ENCODE results near the gene RGS19. TPM values are rescaled to one million over a fixed set of nuclear protein-coding genes. Genes with fewer than 3 reads are reported as not detected.
"Not testable (repeated sequence)": the region's sequence is repeated elsewhere in the genome, so short reads cannot be mapped to it uniquely, and the experiment has no call there.

Gene RGS19
- total RNA-seq, 4 donors from 2014 or later: 12.9 to 35.7 (median 20.1) TPM

DNA sequence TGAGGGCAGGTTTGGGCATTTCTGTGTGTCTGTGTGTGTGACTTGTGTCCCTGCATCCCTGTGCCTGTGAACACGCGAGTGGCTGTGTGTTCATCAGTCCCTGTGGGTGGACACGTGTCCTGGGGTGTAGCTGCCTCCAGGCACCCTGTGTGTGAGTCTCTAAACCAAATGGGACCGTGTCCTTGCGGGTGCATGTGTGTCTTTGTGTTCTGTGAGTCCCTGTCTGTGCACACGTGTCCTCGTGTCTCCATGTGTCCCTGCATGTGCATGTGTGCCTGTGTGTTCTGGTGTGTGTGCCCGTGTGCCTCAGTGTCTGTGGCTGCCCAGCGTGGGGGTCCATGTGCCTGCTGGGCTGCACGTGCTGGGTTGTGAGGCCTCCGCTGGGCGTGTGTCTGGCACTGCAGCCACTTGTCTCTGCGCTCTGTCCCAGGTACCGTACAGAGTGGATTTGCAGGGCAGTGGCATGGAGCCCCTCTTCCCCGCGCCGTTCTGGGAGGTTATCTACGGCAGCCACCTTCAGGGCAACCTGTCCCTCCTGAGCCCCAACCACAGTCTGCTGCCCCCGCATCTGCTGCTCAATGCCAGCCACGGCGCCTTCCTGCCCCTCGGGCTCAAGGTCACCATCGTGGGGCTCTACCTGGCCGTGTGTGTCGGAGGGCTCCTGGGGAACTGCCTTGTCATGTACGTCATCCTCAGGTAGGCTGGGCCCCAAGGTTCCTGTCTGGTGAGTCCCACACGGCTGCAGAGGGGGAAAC, 13.1 kb upstream of the RGS19 start:
- TF ChIP-seq, protein P1, sequence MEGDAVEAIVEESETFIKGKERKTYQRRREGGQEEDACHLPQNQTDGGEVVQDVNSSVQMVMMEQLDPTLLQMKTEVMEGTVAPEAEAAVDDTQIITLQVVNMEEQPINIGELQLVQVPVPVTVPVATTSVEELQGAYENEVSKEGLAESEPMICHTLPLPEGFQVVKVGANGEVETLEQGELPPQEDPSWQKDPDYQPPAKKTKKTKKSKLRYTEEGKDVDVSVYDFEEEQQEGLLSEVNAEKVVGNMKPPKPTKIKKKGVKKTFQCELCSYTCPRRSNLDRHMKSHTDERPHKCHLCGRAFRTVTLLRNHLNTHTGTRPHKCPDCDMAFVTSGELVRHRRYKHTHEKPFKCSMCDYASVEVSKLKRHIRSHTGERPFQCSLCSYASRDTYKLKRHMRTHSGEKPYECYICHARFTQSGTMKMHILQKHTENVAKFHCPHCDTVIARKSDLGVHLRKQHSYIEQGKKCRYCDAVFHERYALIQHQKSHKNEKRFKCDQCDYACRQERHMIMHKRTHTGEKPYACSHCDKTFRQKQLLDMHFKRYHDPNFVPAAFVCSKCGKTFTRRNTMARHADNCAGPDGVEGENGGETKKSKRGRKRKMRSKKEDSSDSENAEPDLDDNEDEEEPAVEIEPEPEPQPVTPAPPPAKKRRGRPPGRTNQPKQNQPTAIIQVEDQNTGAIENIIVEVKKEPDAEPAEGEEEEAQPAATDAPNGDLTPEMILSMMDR (IDR thresholded peaks at IDR 0.05): no peak
- TF ChIP-seq POLR2A (IDR thresholded peaks at IDR 0.05) (no peak), EP300 (IDR thresholded peaks at IDR 0.05) (no peak)
- H3K27me3 ChIP-seq: peaks cover 0 to 4% of the 10 kb centered on the region in 2 donors
- 57 to 64% methylated on average over 23 to 27 of the region's 27 CpGs for WGBS, 2 donors

DNA sequence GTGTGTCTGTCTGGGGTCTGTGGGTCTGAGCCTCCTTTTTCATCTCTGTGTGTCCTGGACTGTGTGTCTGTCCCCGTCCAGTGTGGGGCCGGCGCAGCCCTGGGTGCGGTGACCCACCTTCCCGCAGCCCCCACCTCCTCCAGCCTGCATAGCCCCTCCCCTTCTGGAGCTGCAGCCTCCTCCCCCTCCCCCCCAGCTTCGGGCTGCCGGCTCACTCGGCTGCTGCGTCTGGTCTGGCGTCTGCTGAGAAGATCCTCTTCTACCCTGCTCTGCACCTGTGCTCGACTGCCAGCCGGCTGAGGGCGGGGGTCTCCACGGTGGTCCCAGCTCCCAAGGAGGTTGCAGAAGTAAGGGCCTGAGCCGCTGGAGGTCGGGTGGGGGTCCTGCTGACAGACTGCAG, 12.5 kb upstream of the RGS19 start:
- H3K27me3 ChIP-seq: peaks cover 0 to 6% of the 10 kb centered on the region in 2 donors

More for the DNA sequence above, 13.1 kb upstream of the RGS19 start:
- Histone ChIP-seq H3K4me3 (no peak overlapping the region), H3K36me3 (no peaks in the 10 kb centered on the region), H3K27ac (no peak overlapping the region), H3K9me3 (peaks cover 0 to 7% (median 0%) of the 10 kb centered on the region in 4 donors), H3K4me1 (no peaks in the 10 kb centered on the region)
- DNase-seq (ENCODE audit: low spot score in 2 of 2): no peak

DNA sequence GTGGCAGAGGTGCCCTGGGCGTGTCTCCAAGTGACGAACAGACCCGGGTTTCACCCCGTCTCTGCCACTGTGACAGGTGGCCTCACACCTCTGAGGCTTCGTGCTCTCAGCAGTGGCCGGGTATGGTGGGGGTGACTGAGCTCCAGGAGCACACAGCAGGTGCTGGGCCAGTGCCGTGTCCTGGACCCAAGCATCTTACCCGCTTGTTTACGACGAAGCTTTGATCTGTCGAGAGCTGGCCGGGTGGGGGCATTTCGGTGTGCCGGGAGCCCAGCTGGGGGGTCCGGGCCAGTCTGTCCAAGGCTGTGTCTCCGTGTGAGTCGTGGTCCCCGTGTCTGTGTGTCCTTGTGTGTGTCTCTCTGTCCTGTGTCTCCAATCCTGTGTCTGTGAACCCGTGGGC, 12.0 kb upstream of the RGS19 start:
- WGBS, 2 donors: 55 to 69% methylated on average over 10 to 15 of the region's 19 CpGs
- peaks cover 0 to 10% of the 10 kb centered on the region in 2 donors for H3K27me3 ChIP-seq
- H3K4me1 ChIP-seq: no peaks in the 10 kb centered on the region
- TF ChIP-seq POLR2A (IDR thresholded peaks at IDR 0.05): no peak
- TF ChIP-seq, protein P1 (IDR thresholded peaks at IDR 0.05): no peak
- no peak for TF ChIP-seq EP300 (IDR thresholded peaks at IDR 0.05)
- H3K36me3 ChIP-seq: no peaks in the 10 kb centered on the region
- DNase-seq (ENCODE audit: low spot score in 2 of 2): no peak
- H3K4me3 ChIP-seq: no peak overlapping the region
- H3K27ac ChIP-seq: no peak overlapping the region
- peaks cover 0 to 12% (median 0%) of the 10 kb centered on the region in 4 donors for H3K9me3 ChIP-seq

More for the DNA sequence above, 12.5 kb upstream of the RGS19 start:
- Histone ChIP-seq H3K9me3 (peaks cover 0 to 9% (median 0%) of the 10 kb centered on the region in 4 donors), H3K4me3 (no peak overlapping the region), H3K36me3 (no peaks in the 10 kb centered on the region), H3K27ac (no peak overlapping the region), H3K4me1 (no peaks in the 10 kb centered on the region)
- TF ChIP-seq EP300 (IDR thresholded peaks at IDR 0.05) (no peak), POLR2A (IDR thresholded peaks at IDR 0.05) (no peak)
- TF ChIP-seq, protein P1 (IDR thresholded peaks at IDR 0.05): no peak
- WGBS, 2 donors: 28 to 30% methylated on average over 16 of the region's 16 CpGs
- no peak for DNase-seq (ENCODE audit: low spot score in 2 of 2)

DNA sequence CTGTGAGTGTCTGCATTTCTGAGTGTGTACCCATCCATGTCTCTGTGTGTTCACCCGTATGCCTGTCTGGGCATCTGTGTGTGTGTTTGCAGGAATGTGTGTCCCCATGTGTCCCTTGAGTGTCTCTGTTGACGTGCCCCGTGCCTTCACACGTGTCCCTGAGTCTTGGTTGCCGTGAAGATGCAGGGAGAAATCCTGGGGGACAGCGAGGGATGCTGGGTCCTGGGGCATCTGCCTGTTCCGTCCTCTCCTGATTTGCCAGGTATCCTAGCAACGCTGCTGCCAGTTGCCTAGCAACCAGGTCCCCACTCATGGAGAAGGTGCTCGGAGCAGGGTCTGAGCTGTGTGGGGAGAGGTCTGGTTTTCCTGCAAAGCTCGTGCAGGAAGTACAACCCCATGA, 10.8 kb upstream of the RGS19 start:
- WGBS, 2 donors: 42 to 64% methylated on average over 10 of the region's 10 CpGs

DNA sequence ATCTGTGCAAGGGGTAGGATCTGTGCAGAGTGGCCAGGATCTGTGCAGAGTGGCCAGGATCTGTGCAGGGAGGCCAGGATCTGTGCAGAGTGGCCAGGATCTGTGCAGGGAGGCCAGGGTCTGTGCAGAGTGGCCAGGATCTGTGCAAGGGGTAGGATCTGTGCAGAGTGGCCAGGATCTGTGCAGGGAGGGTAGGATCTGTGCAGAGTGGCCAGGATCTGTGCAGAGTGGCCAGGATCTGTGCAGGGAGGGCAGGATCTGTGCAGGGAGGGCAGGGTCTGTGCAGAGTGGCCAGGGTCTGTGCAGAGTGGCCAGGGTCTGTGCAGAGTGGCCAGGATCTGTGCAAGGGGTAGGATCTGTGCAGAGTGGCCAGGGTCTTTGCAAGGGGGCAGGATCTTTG, 9.3 kb upstream of the RGS19 start:
- Histone ChIP-seq H3K4me1 (peaks cover 0 to 13% (median 3%) of the 10 kb centered on the region in 4 donors), H3K27me3 (peaks cover 0 to 32% of the 10 kb centered on the region in 2 donors), H3K9me3 (peaks cover 0 to 12% (median 0%) of the 10 kb centered on the region in 4 donors)
- H3K27ac ChIP-seq; DNase-seq (ENCODE audit: low spot score in 2 of 2); H3K36me3 ChIP-seq; H3K4me3 ChIP-seq: not testable (repeated sequence)

More for the DNA sequence above, 10.8 kb upstream of the RGS19 start:
- H3K4me3 ChIP-seq: no peak overlapping the region
- peaks cover 0 to 12% (median 0%) of the 10 kb centered on the region in 4 donors for H3K9me3 ChIP-seq
- DNase-seq (ENCODE audit: low spot score in 2 of 2): no peak
- TF ChIP-seq, protein P1 (IDR thresholded peaks at IDR 0.05): no peak
- TF ChIP-seq POLR2A (IDR thresholded peaks at IDR 0.05) (no peak), EP300 (IDR thresholded peaks at IDR 0.05) (no peak)
- H3K4me1 ChIP-seq: no peaks in the 10 kb centered on the region
- H3K36me3 ChIP-seq: no peaks in the 10 kb centered on the region
- peaks cover 0 to 22% of the 10 kb centered on the region in 2 donors for H3K27me3 ChIP-seq
- no peak overlapping the region for H3K27ac ChIP-seq

DNA sequence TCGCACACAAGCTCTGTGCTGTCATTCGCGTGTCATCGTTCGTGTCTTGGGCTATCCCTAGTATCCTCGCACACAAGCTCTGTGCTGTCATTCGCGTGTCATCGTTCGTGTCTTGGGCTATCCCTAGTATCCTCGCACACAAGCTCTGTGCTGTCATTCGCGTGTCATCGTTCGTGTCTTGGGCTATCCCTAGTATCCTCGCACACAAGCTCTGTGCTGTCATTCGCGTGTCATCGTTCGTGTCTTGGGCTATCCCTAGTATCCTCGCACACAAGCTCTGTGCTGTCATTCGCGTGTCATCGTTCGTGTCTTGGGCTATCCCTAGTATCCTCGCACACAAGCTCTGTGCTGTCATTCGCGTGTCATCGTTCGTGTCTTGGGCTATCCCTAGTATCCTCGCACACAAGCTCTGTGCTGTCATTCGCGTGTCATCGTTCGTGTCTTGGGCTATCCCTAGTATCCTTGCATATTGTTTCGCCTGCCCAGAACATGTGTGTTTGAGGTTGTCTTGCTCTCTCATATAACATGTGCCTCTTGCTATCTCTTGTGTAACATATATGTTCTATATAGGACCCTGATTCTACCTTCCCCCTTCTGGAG, 8.0 kb upstream of the RGS19 start:
- Histone ChIP-seq H3K27me3 (peaks cover 0 to 37% of the 10 kb centered on the region in 2 donors), H3K9me3 (peaks cover 0 to 12% (median 0%) of the 10 kb centered on the region in 4 donors), H3K4me1 (peaks cover 0 to 26% (median 9%) of the 10 kb centered on the region in 4 donors)
- DNase-seq (ENCODE audit: low spot score in 2 of 2); H3K27ac ChIP-seq; H3K4me3 ChIP-seq; H3K36me3 ChIP-seq: not testable (repeated sequence)
- WGBS, 2 donors: 93 to 96% methylated on average over 10 to 11 of the region's 36 CpGs
